H1 (cell line): Measurements from ENCODE around the gene SDC4. TPM values are rescaled to one million over a fixed set of nuclear protein-coding genes. Genes with fewer than 3 reads are reported as not detected.

ENCODE experiments used
- CTCF ChIA-PET: fragments of 300-600 bp; sonication (Branson Sonifier 250); formaldehyde crosslinking; loops from one replicate; lab custom pipeline; 2021; ENCODE audit not compliant: partially characterized antibody; lab: Charles Lee
- POLR2A ChIA-PET: fragments of 300-600 bp; sonication (Branson Sonifier 250); formaldehyde crosslinking; loops from one replicate; lab custom pipeline; 2021; ENCODE audit warnings: inconsistent platforms; ENCODE audit not compliant: partially characterized antibody; lab: Charles Lee
- DNase-seq, 2 experiments: peaks; one replicate each; pipeline versions ENCODE4 v3.0.0 to v3.0.0-alpha.2; 2010 to 2022; ENCODE audit warnings: low spot score in 2 of 2, low read depth in 1 of 2, mixed read lengths in 1 of 2
- FAIRE-seq: peaks from 2 replicates; lab custom pipeline; 2011; peaks lifted over from hg19 to GRCh38; lab: Jason Lieb, UNC
- H2AFZ ChIP-seq: 2 replicates; pipeline ENCODE4 v1.8.1; 2012; ENCODE audit warnings: low read length, inconsistent platforms
- H2AK5ac ChIP-seq: 2 replicates; pipeline ENCODE4 v1.6.1; 2013; ENCODE audit warnings: low read depth, low read length
- H2BK120ac ChIP-seq: replicated peaks from 2 replicates; pipeline ENCODE3; 2013; ENCODE audit warnings: low read depth, low read length, inconsistent platforms
- H2BK12ac ChIP-seq: 2 replicates; pipeline ENCODE4 v1.6.1; 2013; ENCODE audit warnings: low read depth, low read length
- H2BK15ac ChIP-seq: 2 replicates; pipeline ENCODE4 v1.6.1; 2013; ENCODE audit warnings: low read length
- H2BK20ac ChIP-seq: 2 replicates; pipeline ENCODE4 v1.6.1; 2013; ENCODE audit warnings: low read length
- H2BK5ac ChIP-seq: 2 replicates; pipeline ENCODE4 v1.6.1; 2013; ENCODE audit warnings: low read depth, low read length
- H3K14ac ChIP-seq: 2 replicates; pipeline ENCODE4 v1.6.1; 2013; ENCODE audit warnings: inconsistent platforms; ENCODE audit not compliant: insufficient read length
- H3K18ac ChIP-seq: 2 replicates; pipeline ENCODE4 v1.6.1; 2013; ENCODE audit warnings: low read length; ENCODE audit errors: extremely low read depth
- H3K23ac ChIP-seq: 2 replicates; pipeline ENCODE4 v1.6.1; 2013; ENCODE audit warnings: inconsistent platforms; ENCODE audit not compliant: insufficient read length
- H3K23me2 ChIP-seq: 2 replicates; pipeline ENCODE4 v1.6.1; 2013; ENCODE audit warnings: low read depth, low read length
- H3K27ac ChIP-seq: 2 replicates; pipeline ENCODE4 v1.6.1; 2011; ENCODE audit warnings: low read depth, low read length, inconsistent platforms
- H3K27me3 ChIP-seq, 4 experiments: replicated peaks in 1 of 4; 1 replicate in 1 of 4; 2 replicates in 3 of 4; pipeline versions ENCODE4 v1.6.1 to v1.8.1; 2011 to 2013; ENCODE audit warnings: low read length in 3 of 4, mild to moderate bottlenecking in 3 of 4, inconsistent platforms in 2 of 4, mixed read lengths in 2 of 4, moderate library complexity in 1 of 4; ENCODE audit not compliant: control insufficient read depth in 3 of 4, insufficient read depth in 3 of 4; ENCODE audit errors: extremely low read depth in 1 of 4
- H3K36me3 ChIP-seq, 4 experiments: 2 replicates each; pipeline versions ENCODE4 v1.6.1 to v1.8.1; 2011 to 2013; ENCODE audit warnings: mild to moderate bottlenecking in 4 of 4, low read length in 3 of 4, moderate library complexity in 2 of 4, control low read depth in 1 of 4, inconsistent platforms in 1 of 4; ENCODE audit not compliant: insufficient read depth in 4 of 4, control insufficient read depth in 2 of 4
- H3K4ac ChIP-seq: replicated peaks from 2 replicates; pipeline ENCODE3; 2013; ENCODE audit warnings: low read length, low read depth, mixed read lengths, inconsistent platforms; ENCODE audit not compliant: insufficient read length
- H3K4me1 ChIP-seq, 4 experiments: replicated peaks in 1 of 4; 1 replicate in 1 of 4; 2 replicates in 3 of 4; pipeline versions ENCODE4 v1.6.1 to v1.8.1; 2011 to 2013; ENCODE audit warnings: low read length in 3 of 4, inconsistent platforms in 2 of 4, mixed read lengths in 1 of 4; ENCODE audit not compliant: insufficient read depth in 4 of 4, control insufficient read depth in 3 of 4
- H3K4me2 ChIP-seq, 2 experiments: 2 replicates each; pipeline versions ENCODE4 v1.6.1 to v1.8.1; 2011 to 2013; ENCODE audit warnings: low read depth in 2 of 2, low read length in 2 of 2, control low read depth in 1 of 2, inconsistent platforms in 1 of 2, mild to moderate bottlenecking in 1 of 2; ENCODE audit not compliant: insufficient read depth in 1 of 2
- H3K4me3 ChIP-seq, 4 experiments: fragments of 200-600, 300-600 bp in 1 of 4; sonication (generic), shearing (Covaris generic), sonication (Bioruptor Twin) in 1 of 4; 2 replicates each; pipeline versions ENCODE4 v1.5.1 to v1.8.1; 2011 to 2016; ENCODE audit warnings: low read length in 4 of 4, low read depth in 3 of 4, control low read depth in 2 of 4, inconsistent platforms in 2 of 4, mild to moderate bottlenecking in 2 of 4, mixed read lengths in 1 of 4, moderate library complexity in 1 of 4; ENCODE audit not compliant: insufficient read depth in 2 of 4; ENCODE audit errors: extremely low read depth in 1 of 4
- H3K56ac ChIP-seq: replicated peaks from 2 replicates; pipeline ENCODE3; 2013; ENCODE audit warnings: low read depth, mild to moderate bottlenecking, mixed read lengths, low read length, inconsistent platforms; ENCODE audit not compliant: insufficient read length
- H3K79me1 ChIP-seq: 2 replicates; pipeline ENCODE4 v1.6.1; 2013; ENCODE audit warnings: low read depth, low read length, control low read depth
- H3K79me2 ChIP-seq, 2 experiments: 2 replicates each; pipeline versions ENCODE4 v1.6.1 to v1.8.1; 2012 to 2013; ENCODE audit warnings: low read length in 2 of 2, mild to moderate bottlenecking in 2 of 2, inconsistent platforms in 1 of 2; ENCODE audit not compliant: insufficient read depth in 2 of 2, control insufficient read depth in 1 of 2
- H3K9ac ChIP-seq, 4 experiments: replicated peaks in 1 of 4; 1 replicate in 1 of 4; 2 replicates in 3 of 4; pipeline versions ENCODE4 v1.6.1 to v1.8.1; 2011 to 2013; ENCODE audit warnings: low read depth in 3 of 4, low read length in 3 of 4, control low read depth in 2 of 4, mild to moderate bottlenecking in 2 of 4, moderate library complexity in 2 of 4, inconsistent platforms in 1 of 4; ENCODE audit errors: extremely low read depth in 1 of 4
- H3K9me3 ChIP-seq, 2 experiments: 2 replicates each; pipeline versions ENCODE4 v1.6.1 to v1.8.1; 2012 to 2013; ENCODE audit warnings: mild to moderate bottlenecking in 2 of 2, moderate library complexity in 2 of 2, control low read depth in 1 of 2, inconsistent platforms in 1 of 2, low read depth in 1 of 2, low read length in 1 of 2, mixed read lengths in 1 of 2; ENCODE audit not compliant: insufficient read depth in 2 of 2
- H4K20me1 ChIP-seq, 2 experiments: replicated peaks in 1 of 2; 2 replicates each; pipeline versions ENCODE3 to v1.8.1; 2011 to 2013; ENCODE audit warnings: inconsistent platforms in 2 of 2, low read length in 2 of 2, mild to moderate bottlenecking in 1 of 2; ENCODE audit not compliant: insufficient read depth in 2 of 2, control insufficient read depth in 1 of 2
- H4K5ac ChIP-seq: 2 replicates; pipeline ENCODE4 v1.6.1; 2013; ENCODE audit warnings: low read length, low read depth, mixed read lengths, inconsistent platforms; ENCODE audit not compliant: insufficient read length
- H4K8ac ChIP-seq: 2 replicates; pipeline ENCODE4 v1.8.0; 2013; ENCODE audit warnings: mild to moderate bottlenecking, moderate library complexity, low read length, inconsistent platforms; ENCODE audit not compliant: insufficient read depth; ENCODE audit errors: extremely low read depth
- H4K91ac ChIP-seq: replicated peaks from 2 replicates; pipeline ENCODE3; 2013; ENCODE audit warnings: low read length, mixed read lengths, inconsistent platforms; ENCODE audit not compliant: insufficient read length
- ATF3 ChIP-seq: IDR thresholded peaks from 2 replicates; pipeline ENCODE4 v1.6.1; 2011; ENCODE audit warnings: low read depth, mild to moderate bottlenecking, low read length; ENCODE audit not compliant: insufficient read depth
- CBX5 ChIP-seq: fragments of 300-800, 300-1000 bp; sonication (generic); IDR thresholded peaks from 2 replicates; pipeline ENCODE4 v1.7.1; 2016; ENCODE audit warnings: antibody characterized with exemption, low read length, low read depth
- CBX8 ChIP-seq: fragments of 300-800, 300-1000 bp; sonication (generic); IDR thresholded peaks from 2 replicates; pipeline ENCODE4 v1.7.1; 2016; ENCODE audit warnings: low read depth, low read length, borderline replicate concordance
- CEBPB ChIP-seq: IDR thresholded peaks from 2 replicates; pipeline ENCODE4 v1.6.1; 2012; ENCODE audit warnings: low read depth, low read length
- CHD1 ChIP-seq: IDR thresholded peaks from 2 replicates; pipeline ENCODE4 v1.6.1; 2012; ENCODE audit warnings: low read depth, low read length, improper control_type of control experiment
- FOSL1 ChIP-seq: IDR thresholded peaks from 2 replicates; pipeline ENCODE4 v1.6.1; 2011; ENCODE audit warnings: mild to moderate bottlenecking, low read depth, low read length, moderate library complexity; ENCODE audit not compliant: insufficient read depth
- GABPA ChIP-seq: IDR thresholded peaks from 2 replicates; pipeline ENCODE4 v1.6.1; 2011; ENCODE audit warnings: mild to moderate bottlenecking, low read length, moderate library complexity, borderline replicate concordance; ENCODE audit not compliant: insufficient read depth
- HDAC2 ChIP-seq, 2 experiments: fragments of 300-600 bp in 1 of 2; sonication (generic) in 1 of 2; IDR thresholded peaks; 2 replicates each; pipeline ENCODE4 v1.6.1; 2011 to 2012; ENCODE audit warnings: low read depth in 2 of 2, low read length in 2 of 2, mild to moderate bottlenecking in 2 of 2, moderate library complexity in 2 of 2, borderline replicate concordance in 1 of 2, inconsistent platforms in 1 of 2
- NANOG ChIP-seq: IDR thresholded peaks from 2 replicates; pipeline ENCODE4 v1.6.1; 2011; ENCODE audit warnings: low read length, low read depth, mild to moderate bottlenecking, inconsistent platforms; ENCODE audit not compliant: insufficient read depth, poor library complexity, severe bottlenecking
- POLR2AphosphoS5 ChIP-seq: IDR thresholded peaks from 2 replicates; pipeline ENCODE4 v1.6.1; 2011; ENCODE audit warnings: low read depth, low read length
- RNF2 ChIP-seq: fragments of 200-900, 300-1000 bp; sonication (generic); IDR thresholded peaks from 2 replicates; pipeline ENCODE4 v1.7.1; 2016; ENCODE audit warnings: borderline replicate concordance, low read depth, mild to moderate bottlenecking, antibody characterized with exemption, low read length; ENCODE audit not compliant: poor library complexity, severe bottlenecking; ENCODE audit errors: missing control alignments
- SP1 ChIP-seq: IDR thresholded peaks from 2 replicates; pipeline ENCODE4 v1.6.1; 2011; ENCODE audit warnings: low read depth, low read length
- SRF ChIP-seq: IDR thresholded peaks from 2 replicates; pipeline ENCODE4 v1.6.1; 2011; ENCODE audit warnings: mild to moderate bottlenecking, low read depth, low read length, moderate library complexity
- WGBS, 2 experiments: shearing (Covaris generic) in 1 of 2; methylation state at CpG; one replicate each; pipeline versions ENCODE4 v1.1.6 to v1.1.7; 2013 to 2015; ENCODE audit warnings: low lambda C conversion rate in 2 of 2, mixed read lengths in 2 of 2, inconsistent platforms in 1 of 2, low coverage in 1 of 2, missing lambda C conversion rate in 1 of 2; ENCODE audit not compliant: insufficient replicate concordance in 2 of 2, insufficient coverage in 1 of 2, insufficient read length in 1 of 2; ENCODE audit errors: extremely low coverage in 1 of 2, missing lambda C conversion rate in 1 of 2; 5-methylcytosine and 5-hydroxymethylcytosine counted together
- polyA plus RNA-seq, 7 experiments: library from polyadenylated mRNA; depleted of rRNA in 3 of 7; stranded (reverse) in 5 of 7; unstranded in 2 of 7; fragments of >200 nt in 5 of 7; fragments of 200-250 nt in 2 of 7; gene quantifications; 1 replicate in 5 of 7; 2 replicates in 1 of 7; 4 replicates in 1 of 7; pipeline versions ENCODE4 v1.2.1 to v1.2.3, GENCODE V29; 2011 to 2013; ENCODE audit warnings: missing spikeins in 2 of 7, mixed read lengths in 2 of 7
- total RNA-seq: library from RNA; stranded (reverse); fragmentation: NEBNext Ultra II Directional; extraction: Animal tissue kit (Norgen Biotek cat#: 25700); gene quantifications from 2 replicates; pipeline ENCODE4 v1.2.1, GENCODE V29; 2021

SDC4 gene
- total and polyA plus RNA-seq, 2 of the 8 experiments (the other 6 are each of a cell fraction or from before 2014, with no cell fraction given) = 34.6 to 60.2 TPM

DNA sequence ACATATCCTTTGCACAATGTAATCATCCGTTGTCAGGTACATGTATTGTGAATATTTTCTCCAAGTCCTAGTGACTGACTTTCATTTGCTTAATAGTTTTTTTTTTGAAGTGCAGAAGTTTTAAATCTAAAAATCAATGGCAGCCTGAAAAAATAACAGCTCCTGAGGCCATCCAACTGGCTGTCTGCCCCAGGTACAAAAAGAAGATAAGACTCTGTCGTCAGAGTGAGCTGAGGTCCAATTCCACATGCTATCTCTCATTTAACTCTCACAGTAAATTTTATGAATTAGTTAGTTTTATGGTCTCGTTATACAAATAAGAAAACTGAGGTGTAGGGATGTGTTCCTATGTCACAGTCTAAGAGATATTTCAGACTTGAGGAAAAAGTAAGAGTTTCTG is 72.9 kb downstream of the SDC4 start:
- Histone ChIP-seq H2BK15ac (no peak overlapping the region), H2AK5ac (no peak overlapping the region), H2AFZ (no peak overlapping the region), H4K8ac (no peak overlapping the region), H3K79me1 (no peaks in the 10 kb centered on the region), H2BK12ac (no peak overlapping the region), H3K36me3 (no peaks in the 10 kb centered on the region), H3K9ac (no peak overlapping the region), H3K23ac (no peak overlapping the region), H2BK20ac (no peak overlapping the region), H4K91ac (no peak overlapping the region), H2BK5ac (no peak overlapping the region), H3K27ac (no peak overlapping the region), H3K4me3 (no peak overlapping the region), H3K79me2 (no peaks in the 10 kb centered on the region), H3K56ac (no peak overlapping the region), H2BK120ac (no peak overlapping the region), H3K18ac (no peak overlapping the region), H4K5ac (no peak overlapping the region), H3K4ac (no peak overlapping the region), H4K20me1 (no peaks in the 10 kb centered on the region), H3K27me3 (no peaks in the 10 kb centered on the region), H3K9me3 (no peaks in the 10 kb centered on the region), H3K4me1 (peaks cover 0 to 2% (median 0%) of the 10 kb centered on the region in 4 experiments; a peak in 2 of 7 replicates), H3K14ac (no peak overlapping the region), H3K23me2 (no peaks in the 10 kb centered on the region), H3K4me2 (no peak overlapping the region)
- FAIRE-seq = no peak
- no peak for DNase-seq
- POLR2A ChIA-PET = no interaction called here
- CTCF ChIA-PET = interaction anchor here (1.2 kb wide), 1 partner anchor 136 kb away, joined by 5 read pairs; no protein-coding TSS in a partner anchor
- 89% methylated on average over 3 of the region's 3 CpGs; no CpG with 5 or more reads in 1 of the 2 experiments for WGBS, 2 experiments
- TF ChIP-seq FOSL1 = no peak
- no peak for TF ChIP-seq NANOG
- TF ChIP-seq HDAC2 (IDR thresholded peaks at IDR 0.05; ENCODE audit: borderline replicate concordance in 1 of 2, low read depth in 2 of 2, low read length in 2 of 2) = no peak
- no peak for TF ChIP-seq CEBPB
- TF ChIP-seq CHD1 = no peak
- TF ChIP-seq CBX5 = no peak
- TF ChIP-seq POLR2AphosphoS5 = no peak
- no peak for TF ChIP-seq RNF2
- no peak for TF ChIP-seq CBX8
- no peak for TF ChIP-seq SRF
- no peak for TF ChIP-seq SP1
- no peak for TF ChIP-seq ATF3
- no peak for TF ChIP-seq GABPA
